Liver (tissue), 3 donors: ENCODE data around the gene AP3S1.

Experiments
- FOXA1 ChIP-seq: IDR thresholded peaks from 2 replicates; pipeline ENCODE4 v1.6.1; 2016; ENCODE audit warnings: antibody characterized with exemption
- GABPA ChIP-seq, 2 donors: IDR thresholded peaks in 1 of 2; conservative IDR thresholded peaks in 1 of 2; 2 replicates each; pipeline ENCODE4 v1.6.1; 2016; ENCODE audit warnings: antibody characterized with exemption in 2 of 2, mild to moderate bottlenecking in 1 of 2, moderate library complexity in 1 of 2
- JUND ChIP-seq, 2 donors: IDR thresholded peaks; 2 replicates each; pipeline ENCODE4 v1.6.1; 2016; ENCODE audit warnings: antibody characterized with exemption in 2 of 2
- NR2F2 ChIP-seq: IDR thresholded peaks from 2 replicates; pipeline ENCODE4 v1.6.1; 2016; ENCODE audit warnings: antibody characterized with exemption
- RAD21 ChIP-seq, 2 donors: IDR thresholded peaks; 2 replicates each; pipeline ENCODE4 v1.6.1; 2016; ENCODE audit warnings: antibody characterized with exemption in 2 of 2, mild to moderate bottlenecking in 2 of 2
- SP1 ChIP-seq: IDR thresholded peaks from 2 replicates; pipeline ENCODE4 v1.6.1; 2018; ENCODE audit warnings: antibody characterized with exemption, mild to moderate bottlenecking
- YY1 ChIP-seq: IDR thresholded peaks from 2 replicates; pipeline ENCODE4 v1.6.1; 2016; ENCODE audit warnings: antibody characterized with exemption, mild to moderate bottlenecking
- TF ChIP-seq, protein P1 (sequence below): fragments of 150-350 bp; IDR thresholded peaks from 2 replicates; pipeline ENCODE4 v1.5.1; 2017; ENCODE audit warnings: improper control_type of control experiment, low read depth, low read length; ENCODE audit not compliant: missing input control
- TF ChIP-seq, protein P2 (sequence below): IDR thresholded peaks from 2 replicates; pipeline ENCODE4 v1.6.1; 2016; ENCODE audit warnings: antibody characterized with exemption
- TF ChIP-seq, protein P3 (sequence below): IDR thresholded peaks from 2 replicates; pipeline ENCODE4 v1.6.1; 2016; ENCODE audit warnings: antibody characterized with exemption
- TF ChIP-seq, protein P4 (sequence below): IDR thresholded peaks from 2 replicates; pipeline ENCODE4 v1.6.1; 2016; ENCODE audit warnings: antibody characterized with exemption, mild to moderate bottlenecking
- TF ChIP-seq, protein P5 (sequence below): IDR thresholded peaks from 2 replicates; pipeline ENCODE4 v1.6.1; 2016; ENCODE audit warnings: antibody characterized with exemption
- donor health status: healthy.
- donor health status: healthy.

DNA sequence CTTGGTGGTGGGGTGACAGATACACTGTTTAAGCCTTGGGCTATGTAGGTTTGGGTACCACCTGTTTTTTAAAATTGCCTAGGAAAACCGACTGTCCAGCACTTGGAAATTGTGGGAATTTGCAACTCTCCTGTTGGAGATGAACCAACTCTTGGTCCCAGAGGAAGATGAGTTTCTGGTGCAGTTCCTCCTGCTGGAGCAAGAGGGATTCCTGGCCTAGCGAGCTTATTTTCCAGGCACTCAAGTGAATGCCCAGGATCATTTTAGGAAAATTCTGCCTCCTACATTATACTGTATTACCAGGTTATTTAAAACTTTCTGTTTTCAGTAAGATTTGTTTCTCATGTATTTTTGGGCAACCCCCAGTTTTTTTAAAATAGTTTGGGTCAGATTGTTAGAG lies 33.7 kb downstream of the AP3S1 start:
- TF ChIP-seq, protein P1, sequence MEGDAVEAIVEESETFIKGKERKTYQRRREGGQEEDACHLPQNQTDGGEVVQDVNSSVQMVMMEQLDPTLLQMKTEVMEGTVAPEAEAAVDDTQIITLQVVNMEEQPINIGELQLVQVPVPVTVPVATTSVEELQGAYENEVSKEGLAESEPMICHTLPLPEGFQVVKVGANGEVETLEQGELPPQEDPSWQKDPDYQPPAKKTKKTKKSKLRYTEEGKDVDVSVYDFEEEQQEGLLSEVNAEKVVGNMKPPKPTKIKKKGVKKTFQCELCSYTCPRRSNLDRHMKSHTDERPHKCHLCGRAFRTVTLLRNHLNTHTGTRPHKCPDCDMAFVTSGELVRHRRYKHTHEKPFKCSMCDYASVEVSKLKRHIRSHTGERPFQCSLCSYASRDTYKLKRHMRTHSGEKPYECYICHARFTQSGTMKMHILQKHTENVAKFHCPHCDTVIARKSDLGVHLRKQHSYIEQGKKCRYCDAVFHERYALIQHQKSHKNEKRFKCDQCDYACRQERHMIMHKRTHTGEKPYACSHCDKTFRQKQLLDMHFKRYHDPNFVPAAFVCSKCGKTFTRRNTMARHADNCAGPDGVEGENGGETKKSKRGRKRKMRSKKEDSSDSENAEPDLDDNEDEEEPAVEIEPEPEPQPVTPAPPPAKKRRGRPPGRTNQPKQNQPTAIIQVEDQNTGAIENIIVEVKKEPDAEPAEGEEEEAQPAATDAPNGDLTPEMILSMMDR = no peak
- TF ChIP-seq GABPA (IDR thresholded peaks at IDR 0.05 in 1 of 2, conservative IDR thresholded peaks at IDR 0.05 in 1 of 2) = no peak
- TF ChIP-seq, protein P2, sequence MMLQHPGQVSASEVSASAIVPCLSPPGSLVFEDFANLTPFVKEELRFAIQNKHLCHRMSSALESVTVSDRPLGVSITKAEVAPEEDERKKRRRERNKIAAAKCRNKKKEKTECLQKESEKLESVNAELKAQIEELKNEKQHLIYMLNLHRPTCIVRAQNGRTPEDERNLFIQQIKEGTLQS = no peak
- TF ChIP-seq, protein P3, sequence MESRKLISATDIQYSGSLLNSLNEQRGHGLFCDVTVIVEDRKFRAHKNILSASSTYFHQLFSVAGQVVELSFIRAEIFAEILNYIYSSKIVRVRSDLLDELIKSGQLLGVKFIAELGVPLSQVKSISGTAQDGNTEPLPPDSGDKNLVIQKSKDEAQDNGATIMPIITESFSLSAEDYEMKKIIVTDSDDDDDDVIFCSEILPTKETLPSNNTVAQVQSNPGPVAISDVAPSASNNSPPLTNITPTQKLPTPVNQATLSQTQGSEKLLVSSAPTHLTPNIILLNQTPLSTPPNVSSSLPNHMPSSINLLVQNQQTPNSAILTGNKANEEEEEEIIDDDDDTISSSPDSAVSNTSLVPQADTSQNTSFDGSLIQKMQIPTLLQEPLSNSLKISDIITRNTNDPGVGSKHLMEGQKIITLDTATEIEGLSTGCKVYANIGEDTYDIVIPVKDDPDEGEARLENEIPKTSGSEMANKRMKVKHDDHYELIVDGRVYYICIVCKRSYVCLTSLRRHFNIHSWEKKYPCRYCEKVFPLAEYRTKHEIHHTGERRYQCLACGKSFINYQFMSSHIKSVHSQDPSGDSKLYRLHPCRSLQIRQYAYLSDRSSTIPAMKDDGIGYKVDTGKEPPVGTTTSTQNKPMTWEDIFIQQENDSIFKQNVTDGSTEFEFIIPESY = no peak
- TF ChIP-seq YY1 = no peak
- TF ChIP-seq RAD21 (IDR thresholded peaks at IDR 0.05) = no peak
- no peak for TF ChIP-seq FOXA1
- TF ChIP-seq, protein P4, sequence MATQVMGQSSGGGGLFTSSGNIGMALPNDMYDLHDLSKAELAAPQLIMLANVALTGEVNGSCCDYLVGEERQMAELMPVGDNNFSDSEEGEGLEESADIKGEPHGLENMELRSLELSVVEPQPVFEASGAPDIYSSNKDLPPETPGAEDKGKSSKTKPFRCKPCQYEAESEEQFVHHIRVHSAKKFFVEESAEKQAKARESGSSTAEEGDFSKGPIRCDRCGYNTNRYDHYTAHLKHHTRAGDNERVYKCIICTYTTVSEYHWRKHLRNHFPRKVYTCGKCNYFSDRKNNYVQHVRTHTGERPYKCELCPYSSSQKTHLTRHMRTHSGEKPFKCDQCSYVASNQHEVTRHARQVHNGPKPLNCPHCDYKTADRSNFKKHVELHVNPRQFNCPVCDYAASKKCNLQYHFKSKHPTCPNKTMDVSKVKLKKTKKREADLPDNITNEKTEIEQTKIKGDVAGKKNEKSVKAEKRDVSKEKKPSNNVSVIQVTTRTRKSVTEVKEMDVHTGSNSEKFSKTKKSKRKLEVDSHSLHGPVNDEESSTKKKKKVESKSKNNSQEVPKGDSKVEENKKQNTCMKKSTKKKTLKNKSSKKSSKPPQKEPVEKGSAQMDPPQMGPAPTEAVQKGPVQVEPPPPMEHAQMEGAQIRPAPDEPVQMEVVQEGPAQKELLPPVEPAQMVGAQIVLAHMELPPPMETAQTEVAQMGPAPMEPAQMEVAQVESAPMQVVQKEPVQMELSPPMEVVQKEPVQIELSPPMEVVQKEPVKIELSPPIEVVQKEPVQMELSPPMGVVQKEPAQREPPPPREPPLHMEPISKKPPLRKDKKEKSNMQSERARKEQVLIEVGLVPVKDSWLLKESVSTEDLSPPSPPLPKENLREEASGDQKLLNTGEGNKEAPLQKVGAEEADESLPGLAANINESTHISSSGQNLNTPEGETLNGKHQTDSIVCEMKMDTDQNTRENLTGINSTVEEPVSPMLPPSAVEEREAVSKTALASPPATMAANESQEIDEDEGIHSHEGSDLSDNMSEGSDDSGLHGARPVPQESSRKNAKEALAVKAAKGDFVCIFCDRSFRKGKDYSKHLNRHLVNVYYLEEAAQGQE = no peak
- TF ChIP-seq NR2F2 = no peak
- TF ChIP-seq, protein P5, sequence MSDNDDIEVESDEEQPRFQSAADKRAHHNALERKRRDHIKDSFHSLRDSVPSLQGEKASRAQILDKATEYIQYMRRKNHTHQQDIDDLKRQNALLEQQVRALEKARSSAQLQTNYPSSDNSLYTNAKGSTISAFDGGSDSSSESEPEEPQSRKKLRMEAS = no peak
- TF ChIP-seq JUND (IDR thresholded peaks at IDR 0.05) = no peak
- no peak for TF ChIP-seq SP1
